Motor neuron (in vitro differentiated cells): ENCODE measurements around the gene MICAL1. TPM values are rescaled to one million over a fixed set of nuclear protein-coding genes. Genes with fewer than 3 reads are reported as not detected.
A peak's percentile ranks its signal among the peaks of the same experiment; 100 is the strongest.
"Not testable (repeated sequence)": the region's sequence is repeated elsewhere in the genome, so short reads cannot be mapped to it uniquely, and the experiment has no call there.

Source experiments
- ATAC-seq, 8 experiments: fragments of 200-7000 bp; cut with Tn5 transposase; replicated peaks in 6 of 8; 2 replicates each; pipeline ENCODE4 v1.8.0; 2021; ENCODE audit warnings: mild to moderate bottlenecking in 8 of 8, moderate library complexity in 8 of 8
- H3K27ac ChIP-seq, 2 donors: fragments of 250-450 bp; sonication (Bioruptor Pico); 2 replicates each; pipeline ENCODE4 v1.9.0; 2021; ENCODE audit warnings: antibody characterized with exemption in 2 of 2, mild to moderate bottlenecking in 2 of 2, moderate library complexity in 1 of 2
- H3K4me1 ChIP-seq, 2 donors: fragments of 250-450 bp; sonication (Bioruptor Pico); replicated peaks in 1 of 2; 2 replicates each; pipeline ENCODE4 v1.6.1; 2021; ENCODE audit warnings: antibody characterized with exemption in 2 of 2, mild to moderate bottlenecking in 2 of 2, moderate library complexity in 1 of 2
- H3K4me3 ChIP-seq, 5 donors: fragments of 250-450 bp; sonication (Bioruptor Pico); 2 replicates each; pipeline ENCODE4 v1.9.0; 2021; ENCODE audit warnings: antibody characterized with exemption in 5 of 5, mild to moderate bottlenecking in 5 of 5, moderate library complexity in 4 of 5
- WGBS, 10 experiments: fragments of 450-650 bp; shearing (Covaris generic); methylation state at CpG; one replicate each; pipeline ENCODE4 v1.0.0; 2022; 5-methylcytosine and 5-hydroxymethylcytosine counted together
- in situ Hi-C, 9 experiments: fragments of 400-800 bp; cut with MboI; loops; one replicate each; pipeline ENCODE4 v1.15.0; 2021; ENCODE audit warnings: low sequenced_read_pairs in 9 of 9, low pct_unique_long_range_greater_than_20kb in 2 of 9; ENCODE audit not compliant: unreplicated experiment in 9 of 9
- total RNA-seq, 8 experiments: library from RNA; unstranded; fragments of 300-600 nt; gene quantifications; 2 replicates each; pipeline versions ENCODE4 v1.2.3 to v1.2.4, GENCODE V29; 2022

The MICAL1 gene
- total RNA-seq, 8 experiments from 2014 or later = 17.7 to 45.4 (median 29.8) TPM

DNA sequence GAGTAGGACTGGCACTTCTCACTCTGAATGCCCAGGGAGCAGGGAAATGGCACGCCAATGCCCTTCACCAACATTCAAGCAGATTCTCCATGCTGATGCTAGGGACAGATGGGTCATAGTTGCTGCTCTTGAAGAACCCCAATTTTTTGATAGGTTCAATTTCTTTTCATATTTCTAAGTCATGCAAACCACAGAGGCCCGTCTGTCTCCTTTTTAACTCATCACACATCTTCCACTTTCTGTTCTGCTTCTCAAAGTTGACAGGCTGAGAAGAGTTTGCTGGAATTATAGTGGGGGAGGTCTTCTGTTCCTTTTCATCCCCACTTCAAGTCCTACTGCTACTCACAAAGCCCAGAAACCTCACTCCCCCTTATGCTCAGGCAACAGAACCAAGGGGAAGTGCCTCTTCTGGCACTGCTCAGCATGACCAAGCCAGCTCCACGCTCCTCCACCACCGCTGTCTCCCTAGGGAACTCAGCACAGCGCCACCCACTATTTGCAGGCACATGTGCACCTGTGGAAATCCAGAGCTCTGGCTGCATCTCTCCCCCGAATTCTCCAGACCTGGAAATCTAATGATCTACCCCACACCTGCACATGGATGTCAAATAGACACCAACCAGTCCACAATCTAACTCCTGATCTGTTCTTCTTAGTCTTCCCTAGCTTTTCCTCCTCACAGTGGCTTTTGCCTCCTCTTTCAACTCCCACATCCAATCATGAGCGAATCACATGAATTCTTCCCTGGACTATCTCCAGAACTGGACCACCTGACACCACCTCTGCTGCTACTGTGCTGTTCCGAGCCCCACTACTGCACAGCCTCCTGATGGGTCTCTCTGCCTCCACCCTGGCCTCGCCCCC lies 16.8 kb upstream of the MICAL1 start:
- in situ Hi-C loops = no loop called here
- 83 to 100% (median 96%) methylated on average over 1 to 8 of the region's 9 CpGs; no CpG with 5 or more reads in 2 of the 10 experiments for WGBS, 10 experiments
- Histone ChIP-seq H3K4me1 (peaks cover 0 to under 1% of the 10 kb centered on the region in 2 donors), H3K27ac (no peak overlapping the region), H3K4me3 (no peak overlapping the region)
- no peak for ATAC-seq

- no peak overlapping the region for H3K27ac ChIP-seq
- no peak overlapping the region for H3K4me3 ChIP-seq
- ATAC-seq = no peak
- no peaks in the 10 kb centered on the region for H3K4me1 ChIP-seq
- 60 to 100% (median 97%) methylated on average over 1 to 3 of the region's 5 CpGs; no CpG with 5 or more reads in 4 of the 10 experiments for WGBS, 10 experiments
- in situ Hi-C loops = no loop called here
These were observed 15.7 kb upstream of the MICAL1 start for GRCh38 chr6:109471105-109471810.

GRCh38 chr6:109469591-109470189 lies 14.1 kb upstream of the MICAL1 start:
- no peak for ATAC-seq
- Histone ChIP-seq H3K27ac (no peak overlapping the region), H3K4me3 (no peak overlapping the region), H3K4me1 (no peaks in the 10 kb centered on the region)
- in situ Hi-C loops = no loop called here
- WGBS, 10 experiments = 91 to 100% (median 100%) methylated on average over 1 to 4 of the region's 5 CpGs; no CpG with 5 or more reads in 3 of the 10 experiments

DNA sequence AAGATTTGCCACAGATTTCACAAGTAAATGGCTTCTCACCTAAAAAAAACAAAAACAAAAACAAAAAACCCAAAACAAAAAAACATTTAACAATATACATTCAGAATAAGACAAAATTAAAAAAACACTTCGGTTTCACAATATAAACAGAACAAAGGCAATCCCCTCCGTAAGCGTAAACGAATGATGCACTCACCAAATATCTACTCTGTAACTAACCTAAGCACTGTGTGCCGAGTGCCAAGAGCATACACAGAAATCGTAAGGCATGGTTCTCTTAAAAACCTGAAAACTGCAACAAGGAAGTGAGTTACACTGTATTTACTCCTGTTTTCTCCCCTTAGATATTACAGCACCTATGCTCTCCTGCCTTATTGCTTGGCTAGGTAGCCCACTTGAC lies 12.1 kb upstream of the MICAL1 start:
- in situ Hi-C loops = no loop called here
- ATAC-seq = no peak
- Histone ChIP-seq H3K4me1 (no peaks in the 10 kb centered on the region), H3K27ac (no peak overlapping the region), H3K4me3 (no peak overlapping the region)
- 82 to 100% (median 96%) methylated on average over 3 to 6 of the region's 6 CpGs for WGBS, 10 experiments

GRCh38 chr6:109466212-109466923 lies 10.8 kb upstream of the MICAL1 start:
- peak overlapping the region in 1 of 2 donors; percentile 28 for H3K27ac ChIP-seq
- ATAC-seq = no peak
- no peaks in the 10 kb centered on the region for H3K4me1 ChIP-seq
- 76 to 100% (median 94%) methylated on average over 2 to 7 of the region's 7 CpGs for WGBS, 10 experiments
- in situ Hi-C loops = no loop called here
- H3K4me3 ChIP-seq = no peak overlapping the region

DNA sequence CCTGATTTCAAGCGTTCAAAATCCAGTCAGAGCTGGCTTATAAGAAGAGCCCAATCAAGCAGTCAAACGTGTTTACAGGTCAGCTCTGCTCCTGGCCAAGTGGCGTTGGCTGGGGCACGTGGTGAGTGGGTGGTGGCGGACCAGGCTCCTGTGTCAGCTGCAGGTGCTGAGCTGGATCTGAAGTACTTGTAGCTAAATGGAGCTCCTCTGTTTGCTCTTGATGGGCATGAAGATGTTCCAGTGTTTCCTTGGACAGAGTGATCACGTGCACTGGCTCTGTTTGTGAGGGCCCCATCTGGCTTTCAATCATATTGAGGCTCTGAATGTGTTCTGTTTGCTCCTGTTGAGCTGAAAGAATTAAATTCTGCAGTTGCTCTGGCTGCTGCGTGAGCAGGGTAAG lies 10.2 kb upstream of the MICAL1 start:
- Histone ChIP-seq H3K27ac (no peak overlapping the region), H3K4me1 (no peaks in the 10 kb centered on the region), H3K4me3 (no peak overlapping the region)
- peak in 5 of 8 experiments; percentile 36 to 94 (median 64) for ATAC-seq
- in situ Hi-C loops = no loop called here
- WGBS, 10 experiments = 77 to 100% (median 83%) methylated on average over 1 to 7 of the region's 7 CpGs; no CpG with 5 or more reads in 1 of the 10 experiments

GRCh38 chr6:109461733-109462526 lies 6.4 kb upstream of the MICAL1 start:
- no peak overlapping the region for H3K4me3 ChIP-seq
- 100% methylated on average over 1 of the region's 1 CpG; no CpG with 5 or more reads in 8 of the 10 experiments for WGBS, 10 experiments
- ATAC-seq = no peak
- in situ Hi-C loops = no loop called here
- peaks cover 2 to 6% of the 10 kb centered on the region in 2 donors for H3K4me1 ChIP-seq
- no peak overlapping the region for H3K27ac ChIP-seq

DNA sequence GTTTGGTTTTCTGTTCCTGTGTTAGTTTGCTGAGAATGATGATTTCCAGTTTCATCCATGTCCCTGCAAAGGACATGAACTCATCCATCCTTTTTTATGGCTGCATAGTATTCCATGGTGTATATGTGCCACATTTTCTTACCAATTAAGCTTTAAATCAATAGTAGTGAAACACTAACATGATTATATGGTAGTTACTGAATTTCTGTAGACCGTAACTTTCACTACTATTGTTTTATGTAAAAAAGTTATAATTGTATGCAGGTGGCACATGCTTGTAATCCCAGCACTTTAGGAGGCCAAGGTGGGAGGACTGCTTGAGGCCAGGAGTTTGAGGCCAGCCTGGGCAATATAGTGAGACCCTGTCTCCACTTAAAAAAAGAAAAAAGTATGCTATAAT lies 5.6 kb upstream of the MICAL1 start:
- H3K27ac ChIP-seq, in situ Hi-C loops, ATAC-seq, H3K4me3 ChIP-seq: not testable (repeated sequence)
- H3K4me1 ChIP-seq = peaks cover 6 to 11% of the 10 kb centered on the region in 2 donors
- 86 to 100% (median 100%) methylated on average over 1 of the region's 1 CpG; no CpG with 5 or more reads in 3 of the 10 experiments for WGBS, 10 experiments

DNA sequence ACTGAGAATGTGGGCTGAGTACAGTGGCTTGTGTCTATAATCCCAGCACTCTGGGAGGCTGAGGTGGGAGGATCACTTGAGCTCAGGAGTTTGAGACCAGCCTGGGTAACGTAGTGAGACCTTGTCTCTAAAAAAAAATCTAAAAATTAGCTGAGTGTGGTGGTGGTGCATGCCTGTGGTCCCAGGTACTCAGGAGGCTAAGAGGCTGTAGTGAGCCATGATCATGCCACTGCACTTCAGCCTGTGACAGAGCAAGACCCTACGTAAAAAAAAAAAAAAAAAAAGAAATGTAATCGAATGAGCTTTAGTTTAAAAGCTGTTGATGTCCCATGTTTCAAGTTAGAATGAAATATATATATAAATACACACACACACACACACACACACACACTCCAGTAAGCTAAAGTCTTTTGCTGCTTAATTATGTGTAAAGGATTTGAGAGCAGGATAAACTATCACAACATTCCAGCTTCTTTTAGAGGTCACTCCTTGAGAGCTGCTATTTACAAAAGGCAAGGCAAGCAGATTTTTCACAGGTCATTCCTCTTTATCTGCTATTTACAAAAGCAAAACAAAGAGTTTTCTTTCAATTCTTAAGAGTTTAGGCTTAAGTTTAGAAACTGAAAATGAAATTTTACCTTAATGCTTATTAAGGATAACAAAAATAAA lies 4.7 kb upstream of the MICAL1 start:
- ATAC-seq = no peak
- in situ Hi-C loops = no loop called here
- H3K4me3 ChIP-seq = no peak overlapping the region
- no peak overlapping the region for H3K27ac ChIP-seq
- 10 to 100% (median 84%) methylated on average over 1 to 3 of the region's 3 CpGs for WGBS, 10 experiments
- H3K4me1 ChIP-seq = peaks cover 6 to 11% of the 10 kb centered on the region in 2 donors

GRCh38 chr6:109458774-109459531 lies 3.4 kb upstream of the MICAL1 start:
- no peak for ATAC-seq
- in situ Hi-C loops = no loop called here
- 60 to 95% (median 80%) methylated on average over 2 to 5 of the region's 5 CpGs; no CpG with 5 or more reads in 2 of the 10 experiments for WGBS, 10 experiments

DNA sequence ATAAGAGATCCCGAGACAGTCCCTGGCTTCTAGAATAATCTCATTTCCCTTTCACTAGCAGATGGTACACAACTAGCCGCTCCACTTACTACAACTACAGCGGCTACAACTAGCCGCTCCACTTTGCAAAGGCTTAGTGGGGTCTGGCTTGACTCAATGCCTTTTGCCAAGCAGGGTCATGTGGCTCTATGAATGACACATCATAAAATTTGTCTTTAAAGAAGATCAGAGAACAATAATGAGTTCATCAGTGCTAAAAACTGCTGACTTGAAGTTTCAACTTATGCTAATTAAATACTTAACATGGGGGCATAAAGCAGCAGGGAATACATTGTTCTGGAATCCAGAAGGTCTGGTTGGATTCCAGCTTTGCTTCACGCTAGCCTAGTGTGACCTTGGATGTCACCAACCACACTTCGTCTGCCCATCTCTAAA lies 2.0 kb upstream of the MICAL1 start:
- in situ Hi-C loops = no loop called here
- no peak overlapping the region for H3K4me3 ChIP-seq
- H3K4me1 ChIP-seq = peaks cover 13 to 16% of the 10 kb centered on the region in 2 donors
- H3K27ac ChIP-seq = no peak overlapping the region
- 0 to 100% (median 67%) methylated on average over 1 to 6 of the region's 6 CpGs; no CpG with 5 or more reads in 1 of the 10 experiments for WGBS, 10 experiments
- peak in 3 of 8 experiments; percentile 4 to 11 (median 5) for ATAC-seq

More at GRCh38 chr6:109458774-109459531, 3.4 kb upstream of the MICAL1 start:
- Histone ChIP-seq H3K4me1 (peaks cover 10 to 15% of the 10 kb centered on the region in 2 donors), H3K4me3 (no peak overlapping the region), H3K27ac (no peak overlapping the region)
